ENCODE results near the gene ADAMTS18.
"Not testable (repeated sequence)": the region's sequence is repeated elsewhere in the genome, so short reads cannot be mapped to it uniquely, and the experiment has no call there.

ADAMTS18 gene
- total RNA-seq, result 0 reads per million in 2 donors

GRCh38 chr16:77434530-77435271, at the start of gene ADAMTS18:
Gene ADAMTS18 (minus strand): TSS chr16:77435034. CDS start chr16:77434695, 339 bp downstream.
- DNase-seq, result no peak

DNA sequence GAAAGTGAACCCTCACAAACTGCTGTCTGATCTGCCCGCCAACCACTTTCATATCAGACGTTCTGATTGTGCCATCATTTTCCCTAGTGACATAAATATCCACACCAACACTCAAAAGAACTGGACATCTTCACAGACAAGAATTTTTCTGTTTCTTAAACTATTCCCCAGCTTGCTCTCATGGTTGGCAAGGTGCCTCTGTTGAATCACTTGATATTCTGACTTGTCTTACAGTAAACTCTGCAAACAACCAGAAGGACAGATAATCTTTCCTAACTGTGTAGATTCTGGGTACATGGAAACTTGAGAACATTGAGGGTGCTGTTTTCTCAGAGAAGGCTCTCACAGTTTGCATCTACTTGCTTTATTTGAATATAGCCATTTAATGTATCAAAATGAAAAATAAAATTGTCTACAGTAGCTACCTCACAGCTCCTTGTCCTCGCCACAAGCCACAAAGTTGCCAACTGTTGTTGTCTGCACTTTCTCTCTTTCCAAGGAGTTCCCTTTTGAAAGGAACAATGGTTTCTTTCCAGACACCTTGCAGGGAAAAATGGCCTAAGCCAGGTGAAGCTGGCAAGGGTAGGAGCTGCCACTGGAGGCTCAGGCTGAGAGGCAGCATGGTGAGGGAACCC, 46.0 kb upstream of the ADAMTS18 start:
- no peak for DNase-seq

DNA sequence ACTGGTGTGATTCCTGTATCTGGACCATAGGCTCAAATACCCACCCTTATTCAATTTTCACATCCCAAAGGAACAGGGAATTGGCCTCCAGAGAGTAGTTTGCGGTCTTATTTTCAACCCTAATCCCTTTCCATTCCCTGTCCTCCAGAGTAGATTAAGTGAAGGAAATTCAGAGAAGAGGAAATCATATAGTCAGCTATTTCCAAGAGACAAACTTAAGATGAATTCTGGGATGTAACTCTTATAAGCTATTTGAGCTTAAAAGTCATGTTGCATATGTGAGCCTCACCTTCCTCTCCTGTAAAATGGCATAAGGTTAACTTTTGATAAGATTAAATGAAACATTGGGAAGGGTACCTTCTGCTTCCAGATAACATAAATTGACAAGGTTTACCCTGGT, 37.4 kb upstream of the ADAMTS18 start:
- DNase-seq, result no peak

- DNase-seq, result no peak
Observed at GRCh38 chr16:77470851-77471250, 36.0 kb upstream of the ADAMTS18 start.

GRCh38 chr16:77469634-77470033, 34.8 kb upstream of the ADAMTS18 start:
- no peak for DNase-seq

- DNase-seq, result no peak
Observed at GRCh38 chr16:77468831-77469230, 34.0 kb upstream of the ADAMTS18 start.

DNA sequence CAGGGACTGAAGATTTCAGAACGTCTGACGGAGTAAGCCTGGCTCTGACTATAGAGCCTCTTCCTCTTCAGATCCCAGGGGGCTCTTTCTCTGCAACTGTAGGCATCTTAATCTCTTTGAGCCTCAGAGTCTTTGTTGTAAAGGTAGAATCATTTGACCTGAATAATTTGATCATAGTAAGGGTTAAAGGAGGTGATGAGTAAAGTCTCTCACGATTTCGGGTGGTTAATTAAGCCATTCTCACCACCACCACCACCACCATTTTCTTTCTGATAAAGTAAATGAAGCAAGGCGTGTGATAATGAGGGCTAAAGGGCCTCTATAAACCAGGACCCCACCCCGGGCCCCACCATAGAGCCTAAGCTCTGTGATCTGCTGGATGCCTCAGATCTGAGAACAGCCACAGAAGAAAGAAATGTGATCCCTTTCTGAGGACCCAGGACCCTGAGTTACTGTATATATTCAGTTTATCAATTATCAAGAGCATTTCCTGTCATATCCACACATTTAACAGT, 33.0 kb upstream of the ADAMTS18 start:
- no peak for DNase-seq

DNA sequence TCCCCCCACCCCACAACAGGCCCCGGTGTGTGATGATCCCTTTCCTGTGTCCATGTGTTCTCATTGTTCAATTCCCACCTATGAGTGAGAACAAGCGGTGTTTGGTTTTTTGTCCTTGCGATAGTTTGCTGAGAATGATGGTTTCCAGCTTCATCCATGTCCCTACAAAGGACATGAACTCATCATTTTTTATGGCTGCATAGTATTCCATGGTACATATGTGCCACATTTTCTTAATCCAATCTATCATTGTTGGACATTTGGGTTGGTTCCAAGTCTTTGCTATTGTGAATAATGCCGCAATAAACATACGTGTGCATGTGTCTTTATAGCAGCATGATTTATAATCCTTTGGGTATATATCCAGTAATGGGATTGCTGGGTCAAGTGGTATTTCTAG, 28.8 kb upstream of the ADAMTS18 start:
- DNase-seq, result not testable (repeated sequence)

- no peak for DNase-seq
Observed at GRCh38 chr16:77462894-77463293, 28.1 kb upstream of the ADAMTS18 start.

DNA sequence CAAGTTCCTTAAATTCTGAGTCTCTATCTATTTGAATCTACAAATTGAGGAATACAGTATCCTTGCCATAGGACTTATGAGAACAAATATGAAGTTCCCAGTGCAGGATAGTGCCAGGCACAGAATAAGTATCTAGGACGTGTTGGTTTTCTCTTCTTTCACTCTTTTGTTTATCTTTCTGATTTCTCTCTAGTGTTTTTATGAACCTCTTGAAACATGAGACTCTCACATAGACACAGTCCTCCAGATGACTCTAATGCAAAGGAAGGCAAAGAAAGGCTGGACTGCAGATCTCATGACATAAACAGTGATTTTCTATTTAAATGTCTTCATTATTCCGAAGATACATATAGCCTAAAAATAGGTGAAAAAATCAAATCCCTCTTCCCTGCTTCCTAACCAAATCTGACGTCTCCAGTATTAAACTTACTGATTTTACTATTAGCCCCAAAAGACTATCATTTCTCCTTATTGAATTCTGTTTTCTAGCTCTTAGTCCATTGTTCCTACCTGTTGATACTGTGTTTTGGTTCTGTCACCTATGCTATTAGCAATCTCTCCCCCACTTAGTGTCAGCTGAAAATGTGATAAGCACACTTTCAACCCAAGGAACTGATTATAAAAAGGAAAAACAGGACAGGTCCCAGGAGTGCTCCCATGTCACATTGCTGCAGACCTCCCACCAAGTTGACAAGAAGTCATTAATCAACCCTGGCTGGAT, 24.9 kb upstream of the ADAMTS18 start:
- DNase-seq, result no peak

GRCh38 chr16:77457046-77457445, 22.2 kb upstream of the ADAMTS18 start:
- DNase-seq, result no peak

DNA sequence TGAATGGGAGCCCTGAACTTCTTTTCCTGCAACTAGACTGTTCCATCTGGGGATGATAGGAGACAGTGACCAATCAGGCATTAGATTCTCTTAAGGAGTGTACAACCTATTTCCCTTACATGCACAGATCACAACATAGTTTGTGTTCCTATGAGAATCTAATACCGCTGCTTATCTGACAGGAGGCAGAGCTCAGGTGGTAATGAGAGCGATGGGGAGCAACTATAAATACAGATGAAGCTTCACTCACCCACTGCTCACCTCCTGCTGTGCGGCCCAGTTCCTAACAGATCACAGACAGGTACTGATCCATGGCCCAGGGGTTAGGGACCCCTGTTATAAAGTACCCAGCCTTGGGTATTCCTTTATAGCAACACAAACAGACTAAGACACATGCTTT, 17.4 kb upstream of the ADAMTS18 start:
- DNase-seq, result no peak

GRCh38 chr16:77450790-77451487, 16.1 kb upstream of the ADAMTS18 start:
- no peak for DNase-seq

DNA sequence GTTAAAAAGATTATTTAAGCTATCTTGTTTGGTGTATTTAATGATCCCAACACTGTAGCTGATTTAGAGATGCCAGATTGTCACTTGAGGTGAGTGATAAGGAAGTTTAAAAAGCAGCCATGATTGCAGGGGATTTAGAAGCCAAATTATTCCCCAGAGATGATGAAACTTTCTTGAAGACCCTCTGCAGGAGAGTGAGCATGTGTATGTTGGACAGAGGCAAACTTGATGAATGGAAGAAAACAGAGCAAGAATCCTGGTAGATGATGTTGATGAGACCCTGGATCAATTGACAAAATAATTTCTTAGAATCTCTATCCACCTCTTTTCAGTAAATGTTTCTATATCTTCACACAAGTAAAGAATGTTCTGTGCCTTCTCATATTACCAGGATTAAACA, 14.4 kb upstream of the ADAMTS18 start:
- DNase-seq, result no peak

GRCh38 chr16:77445324-77445723, 10.5 kb upstream of the ADAMTS18 start:
- no peak for DNase-seq

DNA sequence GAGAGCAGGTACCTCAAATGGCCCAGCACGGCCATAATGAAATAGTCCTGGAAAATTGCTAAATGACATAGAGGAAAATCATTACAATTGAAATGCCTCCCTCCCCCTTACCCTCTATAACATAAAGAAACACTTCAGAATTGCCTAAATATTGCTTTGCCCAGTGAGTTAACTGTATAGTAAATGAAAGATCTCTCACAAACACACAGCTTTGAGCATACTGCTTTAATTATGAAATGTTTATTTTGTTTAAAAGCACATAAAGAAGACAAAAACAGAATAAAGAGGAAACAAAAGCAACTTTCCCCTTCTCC, 9.3 kb upstream of the ADAMTS18 start:
- no peak for DNase-seq

- DNase-seq, result no peak
Observed at GRCh38 chr16:77443357-77444146, 8.7 kb upstream of the ADAMTS18 start.

DNA sequence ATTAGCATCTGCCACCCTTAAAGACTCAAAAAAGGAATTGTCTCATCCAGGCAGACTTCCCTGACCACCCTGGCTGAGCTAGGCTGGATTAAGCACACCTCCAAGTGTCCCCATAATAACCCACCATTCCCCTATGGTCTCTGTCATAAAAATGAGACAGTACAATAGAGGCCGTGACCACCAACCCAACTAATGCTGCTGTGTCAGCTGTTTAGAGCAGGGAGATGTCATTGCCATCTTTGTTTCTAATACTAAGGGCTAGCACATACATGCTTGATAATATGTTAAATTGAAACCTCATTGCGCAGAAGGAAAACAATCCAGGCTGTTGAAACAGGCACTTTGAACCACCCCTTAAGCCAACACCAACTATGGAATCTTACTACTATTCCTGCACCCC, 7.2 kb upstream of the ADAMTS18 start:
- no peak for DNase-seq

DNA sequence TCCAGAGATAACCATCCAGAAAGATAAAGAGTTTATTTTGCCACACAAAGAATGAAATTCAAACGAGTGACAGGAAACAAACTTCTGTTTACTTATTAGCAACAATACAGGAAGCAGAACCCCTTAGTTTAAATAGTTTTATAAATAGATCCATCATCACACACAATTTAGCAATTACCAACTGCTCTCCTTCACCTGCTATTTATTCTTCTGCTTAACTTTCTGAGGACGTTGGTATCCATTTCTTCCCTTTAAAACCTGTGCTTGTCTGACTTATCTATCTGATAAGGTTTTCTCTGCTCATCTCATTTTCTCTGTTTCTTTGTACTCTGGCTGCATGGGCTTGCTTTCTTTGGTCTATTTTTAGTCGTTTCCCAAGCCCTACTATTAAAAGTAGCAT, 4.3 kb upstream of the ADAMTS18 start:
- DNase-seq, result no peak

DNA sequence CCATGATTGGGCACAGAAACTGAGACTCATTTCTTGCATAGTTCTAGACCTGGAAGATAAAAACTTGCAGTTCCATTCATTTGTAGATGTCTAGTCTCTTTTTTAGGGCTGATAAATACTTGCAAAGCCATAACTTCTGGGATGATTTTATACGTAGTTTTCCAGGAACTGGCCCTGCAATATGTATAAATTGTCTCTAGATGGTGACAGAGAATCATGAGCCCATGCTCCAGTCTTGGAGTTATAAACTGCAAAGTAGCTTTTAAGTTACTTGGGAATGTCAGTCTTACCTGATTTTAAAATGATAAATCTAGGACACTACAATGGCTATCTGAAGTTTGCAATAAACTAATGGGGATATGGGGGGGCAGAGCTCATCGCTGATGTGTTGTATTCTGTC, 3.0 kb upstream of the ADAMTS18 start:
- no peak for DNase-seq

GRCh38 chr16:77435272-77435820, 512 bp upstream of the ADAMTS18 start:
- DNase-seq, result no peak

GRCh38 chr16:77434022-77434529, 758 bp downstream of the ADAMTS18 start:
- no peak for DNase-seq
